DMS114 treated with DMSO at 0.1 percent for 48 hours (cell line): ENCODE results near the gene NFE2L2.
"Not testable (repeated sequence)": the region's sequence is repeated elsewhere in the genome, so short reads cannot be mapped to it uniquely, and the experiment has no call there.

Source experiments
- DNase-seq: peaks from one replicate; lab custom pipeline; 2025; ENCODE audit not compliant: unreplicated experiment; lab: John Stamatoyannopoulos, UW

The NFE2L2 gene

GRCh38 chr2:177281400-177282180, 17.1 kb upstream of the NFE2L2 start:
- DNase-seq = no peak

DNA sequence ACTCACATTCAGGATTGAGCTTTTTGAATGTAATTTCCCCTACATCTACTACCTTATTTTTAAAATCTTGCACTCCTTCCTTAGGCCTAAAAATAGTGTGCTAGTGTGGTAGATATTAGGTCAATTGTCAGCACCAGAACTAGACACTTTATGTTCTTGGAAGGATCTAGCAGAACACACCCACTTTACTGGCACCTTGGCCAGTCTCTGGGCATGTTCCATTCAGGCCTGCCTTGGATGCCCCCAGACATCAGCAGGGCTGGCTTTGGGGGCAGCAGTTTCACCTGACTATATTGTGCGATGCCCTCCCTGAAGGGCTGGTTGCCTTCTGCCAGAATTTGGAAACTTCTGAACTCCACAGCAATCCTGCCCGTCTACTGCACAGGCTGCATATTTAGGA, 15.3 kb upstream of the NFE2L2 start:
- no peak for DNase-seq

GRCh38 chr2:177275743-177276055, 11.2 kb upstream of the NFE2L2 start:
- no peak for DNase-seq

DNA sequence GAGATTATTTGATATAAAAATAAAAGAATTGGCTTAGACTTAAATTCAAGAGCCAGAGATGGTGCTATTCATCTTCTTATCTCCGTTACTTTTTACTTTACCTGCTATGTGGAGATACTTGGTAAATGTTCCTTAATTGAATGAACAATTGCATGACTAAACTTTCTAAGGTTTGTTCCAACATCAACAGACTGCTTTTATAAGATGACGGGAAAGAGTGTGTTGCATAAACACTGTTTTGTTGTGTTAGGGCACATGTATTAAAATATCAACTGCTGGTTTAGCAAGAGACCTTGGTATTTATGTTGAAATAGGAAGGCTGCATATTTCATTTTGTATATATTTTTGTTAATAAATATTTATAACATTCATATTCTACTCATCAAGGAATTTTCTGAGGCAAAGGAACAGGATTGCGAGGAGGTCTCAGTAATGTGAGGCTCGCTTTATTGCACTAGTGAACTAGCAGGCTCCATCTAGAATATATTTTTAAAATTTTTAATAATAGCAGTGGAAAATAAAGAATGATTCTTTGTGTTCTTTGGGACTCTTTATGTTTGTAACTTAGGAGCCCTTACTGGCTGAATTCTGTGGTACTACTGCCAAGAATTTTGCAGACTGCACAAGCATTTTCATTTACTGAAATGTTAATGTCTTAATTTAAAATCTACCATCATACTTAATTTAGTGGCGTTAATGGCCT, 10.7 kb upstream of the NFE2L2 start:
- DNase-seq = no peak

- no peak for DNase-seq
Measured at GRCh38 chr2:177273408-177273807, 8.9 kb upstream of the NFE2L2 start.

DNA sequence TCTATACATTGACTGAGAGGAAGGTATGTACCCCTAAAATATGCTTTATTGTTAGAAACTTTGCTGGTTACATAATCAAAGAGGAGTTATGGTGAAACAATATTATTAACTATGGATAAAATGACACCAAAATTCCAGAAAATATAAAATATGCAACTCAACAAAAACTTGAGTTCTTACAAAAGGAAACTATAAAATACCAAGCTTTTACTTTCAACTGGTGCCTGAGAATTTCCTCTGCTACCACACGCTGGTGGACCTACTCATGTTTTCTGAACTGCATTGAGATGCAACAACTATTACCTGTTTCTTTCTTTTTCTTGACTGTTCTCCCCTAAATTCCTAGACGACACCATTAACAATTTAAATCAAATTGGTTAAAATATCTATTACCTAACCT, 8.2 kb upstream of the NFE2L2 start:
- no peak for DNase-seq

DNA sequence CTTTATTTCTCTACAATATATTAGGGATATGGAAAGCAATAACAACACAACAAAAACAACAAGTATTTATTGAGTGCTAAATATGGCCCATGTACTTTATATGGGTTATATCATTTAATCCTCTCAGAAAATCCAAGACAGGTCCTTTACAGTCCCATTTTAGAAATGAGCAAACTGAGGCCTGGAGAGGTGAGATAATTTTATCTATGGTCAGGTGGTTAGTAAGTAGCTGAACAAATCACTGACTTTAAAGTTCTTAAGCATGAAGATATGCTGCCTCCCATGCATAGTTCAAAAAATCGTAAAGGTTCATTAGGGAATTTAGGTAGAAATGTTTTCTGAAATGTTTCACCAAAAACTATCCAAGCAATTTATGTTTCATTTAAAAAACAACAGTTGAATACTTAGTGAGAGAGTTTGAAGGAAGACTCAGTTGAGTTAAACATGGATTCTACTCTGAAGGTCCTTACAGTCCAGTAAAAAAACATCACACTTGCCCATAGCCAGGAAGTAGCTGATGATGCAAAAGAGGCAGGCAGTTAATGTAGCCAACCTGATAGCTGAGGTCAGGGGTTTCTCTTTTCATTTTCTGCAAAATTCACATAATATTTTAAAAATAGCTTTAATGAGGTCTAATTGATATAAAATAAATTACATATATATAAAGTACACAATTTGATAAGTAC, 7.6 kb upstream of the NFE2L2 start:
- no peak for DNase-seq

- DNase-seq = no peak
Measured at GRCh38 chr2:177270531-177270930, 6.0 kb upstream of the NFE2L2 start.

DNA sequence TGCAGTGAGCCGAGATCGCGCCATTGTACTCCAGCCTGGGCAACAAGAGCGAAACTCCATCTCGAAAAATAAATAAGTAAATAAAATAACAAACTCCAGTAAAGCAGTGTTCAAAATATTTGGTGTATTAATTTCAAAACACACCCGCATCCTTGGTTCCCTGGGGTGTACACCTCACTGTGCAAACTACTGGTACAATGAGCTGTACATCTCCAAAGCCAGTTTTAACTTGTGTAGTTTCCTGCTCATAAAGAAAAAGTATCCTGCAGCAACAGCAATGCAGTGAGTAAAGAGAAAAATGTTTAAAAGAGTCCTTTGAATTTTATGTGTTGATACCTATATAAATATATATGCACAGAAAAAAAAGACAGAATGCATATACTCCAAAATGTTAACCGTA, 4.4 kb upstream of the NFE2L2 start:
- DNase-seq = no peak

- no peak for DNase-seq
Measured at GRCh38 chr2:177268187-177268871, 3.8 kb upstream of the NFE2L2 start.

GRCh38 chr2:177266955-177267354, 2.4 kb upstream of the NFE2L2 start:
- not testable (repeated sequence) for DNase-seq

- DNase-seq = no peak
Measured at GRCh38 chr2:177265824-177266817, 1.6 kb upstream of the NFE2L2 start.

DNA sequence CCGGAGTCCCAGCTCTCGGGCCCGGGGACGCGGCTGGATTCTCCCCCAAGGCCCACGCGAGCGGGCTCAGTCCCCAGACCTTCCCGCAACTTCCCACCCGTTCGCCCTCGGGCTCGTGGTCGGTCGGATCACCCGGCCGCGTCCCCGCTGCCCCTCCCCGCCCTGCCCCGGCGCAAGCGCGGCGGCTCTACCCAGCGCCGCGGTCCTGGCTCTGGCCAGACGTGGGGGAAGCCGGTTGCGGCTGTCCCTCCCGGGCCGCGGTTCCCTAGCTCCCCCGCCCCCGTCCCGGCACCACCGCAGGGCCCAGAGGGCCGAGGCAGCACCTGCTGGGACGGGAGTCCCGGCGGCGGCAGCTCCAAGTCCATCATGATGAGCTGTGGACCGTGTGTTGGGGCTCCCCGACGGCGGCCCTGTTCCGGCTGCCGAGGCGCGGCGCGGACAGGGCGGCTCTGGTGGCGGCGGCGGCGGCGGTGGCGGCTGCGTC, 276 bp downstream of the NFE2L2 start:
- no peak for DNase-seq

- DNase-seq = peak; percentile 66
Measured at GRCh38 chr2:177263451-177264208, 897 bp downstream of the NFE2L2 start.

- no peak for DNase-seq
Measured at GRCh38 chr2:177262958-177263450, 1.5 kb downstream of the NFE2L2 start.

GRCh38 chr2:177262092-177262491, 2.4 kb downstream of the NFE2L2 start:
- no peak for DNase-seq

GRCh38 chr2:177261116-177262060, 3.1 kb downstream of the NFE2L2 start:
- DNase-seq = no peak

DNA sequence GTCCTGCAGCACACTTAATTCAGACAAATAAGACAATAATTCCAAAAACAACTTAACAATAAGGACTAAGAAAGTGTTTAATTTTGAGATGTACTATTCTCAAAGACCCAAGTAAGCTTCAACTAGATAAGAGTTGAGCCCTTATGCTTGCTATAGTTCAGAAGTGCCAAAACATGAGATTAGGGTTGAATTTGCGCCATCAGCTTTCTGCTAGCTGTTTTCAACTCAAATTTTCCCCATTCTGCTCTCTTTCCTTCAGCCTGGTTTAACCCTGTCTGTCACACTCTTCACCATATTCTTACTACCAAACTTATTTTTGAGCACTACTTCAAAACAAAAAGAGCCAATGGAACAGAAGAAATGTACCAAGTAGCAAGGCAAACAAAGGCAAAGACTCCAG, 4.1 kb downstream of the NFE2L2 start:
- DNase-seq = no peak
